GM08714 (cell line): Measurements from ENCODE around the gene FEN1.

Experiments
- H3K4me3 ChIP-seq: fragments of 200-500 bp; sonication (Bioruptor generic); 2 replicates; pipeline ENCODE4 v1.5.1; 2014; ENCODE audit warnings: mild to moderate bottlenecking, low read length, inconsistent platforms
- ZNF274 ChIP-seq: IDR thresholded peaks from 2 replicates; pipeline ENCODE4 v1.6.1; 2012; ENCODE audit warnings: mild to moderate bottlenecking, low read depth, low read length

Gene FEN1

GRCh38 chr11:61752925-61753521, 39.7 kb upstream of the FEN1 start:
- no peak for TF ChIP-seq ZNF274
- H3K4me3 ChIP-seq: no peak overlapping the region

- no peak for TF ChIP-seq ZNF274
- no peak overlapping the region for H3K4me3 ChIP-seq
Observed at GRCh38 chr11:61753672-61754071, 39.0 kb upstream of the FEN1 start.

- H3K4me3 ChIP-seq: no peak overlapping the region
- no peak for TF ChIP-seq ZNF274
Observed at GRCh38 chr11:61754534-61755482, 37.9 kb upstream of the FEN1 start.

- H3K4me3 ChIP-seq: no peak overlapping the region
- no peak for TF ChIP-seq ZNF274
Observed at GRCh38 chr11:61756147-61756451, 36.6 kb upstream of the FEN1 start.

- H3K4me3 ChIP-seq: no peak overlapping the region
- TF ChIP-seq ZNF274: no peak
Observed at GRCh38 chr11:61756452-61757212, 36.1 kb upstream of the FEN1 start.

- no peak overlapping the region for H3K4me3 ChIP-seq
- no peak for TF ChIP-seq ZNF274
Observed at GRCh38 chr11:61757213-61757862, 35.4 kb upstream of the FEN1 start.

GRCh38 chr11:61760946-61761345, 31.8 kb upstream of the FEN1 start:
- no peak overlapping the region for H3K4me3 ChIP-seq
- TF ChIP-seq ZNF274: no peak

- no peak for TF ChIP-seq ZNF274
- H3K4me3 ChIP-seq: no peak overlapping the region
Observed at GRCh38 chr11:61761440-61762222, 31.1 kb upstream of the FEN1 start.

GRCh38 chr11:61762223-61762615, 30.5 kb upstream of the FEN1 start:
- H3K4me3 ChIP-seq: no peak overlapping the region
- TF ChIP-seq ZNF274: no peak

- no peak for TF ChIP-seq ZNF274
- no peak overlapping the region for H3K4me3 ChIP-seq
Observed at GRCh38 chr11:61762798-61763197, 29.9 kb upstream of the FEN1 start.

- no peak for TF ChIP-seq ZNF274
- no peak overlapping the region for H3K4me3 ChIP-seq
Observed at GRCh38 chr11:61763930-61764605, 28.6 kb upstream of the FEN1 start.

- no peak overlapping the region for H3K4me3 ChIP-seq
- no peak for TF ChIP-seq ZNF274
Observed at GRCh38 chr11:61764606-61765260, 28.0 kb upstream of the FEN1 start.
